Duodenal mucosa (tissue), 2 donors: ENCODE data around the gene AMPD1.

ENCODE experiments used
- H3K27ac ChIP-seq: one replicate; pipeline ENCODE4 v1.7.0; 2013; ENCODE audit warnings: low read depth, low read length
- H3K27me3 ChIP-seq, 2 donors: one replicate each; pipeline ENCODE4 v1.7.0; 2013; ENCODE audit warnings: low read length in 2 of 2, control low read depth in 1 of 2; ENCODE audit not compliant: insufficient read depth in 2 of 2, control insufficient read depth in 1 of 2
- H3K36me3 ChIP-seq, 2 donors: one replicate each; pipeline ENCODE4 v1.7.0; 2013; ENCODE audit warnings: low read length in 2 of 2, control low read depth in 1 of 2; ENCODE audit not compliant: insufficient read depth in 2 of 2, control insufficient read depth in 1 of 2
- H3K4me1 ChIP-seq, 2 donors: one replicate each; pipeline ENCODE4 v1.7.0; 2013; ENCODE audit warnings: low read length in 2 of 2, control low read depth in 1 of 2; ENCODE audit not compliant: insufficient read depth in 2 of 2, control insufficient read depth in 1 of 2
- H3K4me3 ChIP-seq, 2 donors: one replicate each; pipeline ENCODE4 v1.7.0; 2013; ENCODE audit warnings: low read length in 2 of 2, low read depth in 1 of 2
- H3K9ac ChIP-seq, 2 donors: one replicate each; pipeline ENCODE4 v1.7.0; 2013; ENCODE audit warnings: low read length in 2 of 2, low read depth in 1 of 2
- H3K9me3 ChIP-seq, 2 donors: one replicate each; pipeline ENCODE4 v1.7.0; 2013; ENCODE audit warnings: low read length in 2 of 2, control low read depth in 1 of 2; ENCODE audit not compliant: control insufficient read depth in 1 of 2

The AMPD1 gene

DNA sequence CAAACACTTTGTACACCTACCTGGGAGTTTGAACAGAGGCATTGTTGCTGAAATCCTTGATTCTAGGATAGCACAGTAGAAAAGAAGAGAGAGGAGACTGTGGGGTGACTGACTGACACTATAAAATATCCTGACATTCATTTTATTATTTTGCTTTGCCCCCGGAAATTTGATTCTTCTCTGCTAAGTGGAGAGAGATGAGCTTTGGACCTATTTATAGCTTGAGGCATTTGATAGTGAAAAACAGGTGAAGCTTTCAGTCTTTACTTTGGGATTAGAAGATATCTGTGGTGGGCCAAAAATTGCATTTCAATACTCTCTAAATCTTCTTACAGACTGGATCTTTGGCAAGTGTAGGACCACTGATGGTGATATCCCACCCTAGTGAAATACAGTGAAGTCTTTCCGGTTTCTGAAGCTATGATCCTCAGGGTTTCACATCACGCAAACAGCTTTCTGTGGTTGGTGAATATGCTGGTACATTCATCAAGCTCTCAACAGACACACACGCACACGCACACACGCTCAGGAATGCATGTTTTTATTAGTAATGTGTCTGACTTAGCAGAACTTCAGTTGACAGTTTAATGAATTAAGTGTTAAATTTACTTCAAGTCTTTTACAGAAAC is at the start of gene AMPD1:
Gene AMPD1, minus strand, starts transcription at position 117 of the 629 bp plus-strand sequence. Its CDS starts 75 bp downstream, at position 42.
- H3K4me3 ChIP-seq, result peak within 1 kb of the TSS in 1 of 2 donors; percentile 25
- H3K9ac ChIP-seq, result no peak within 1 kb of the TSS
- no peaks in the 10 kb centered on the region for H3K9me3 ChIP-seq
- no peaks in the 10 kb centered on the region for H3K36me3 ChIP-seq
- peaks cover 0 to 1% of the 10 kb centered on the region in 2 donors for H3K27me3 ChIP-seq
- peaks cover 0 to 5% of the 10 kb centered on the region in 2 donors for H3K4me1 ChIP-seq
- H3K27ac ChIP-seq, result no peak within 1 kb of the TSS

GRCh38 chr1:114741963-114742746 is 46.8 kb upstream of the AMPD1 start:
- Histone ChIP-seq H3K4me1 (peaks cover 6 to 20% of the 10 kb centered on the region in 2 donors), H3K9me3 (no peaks in the 10 kb centered on the region), H3K4me3 (no peak overlapping the region), H3K36me3 (peaks cover 18 to 49% of the 10 kb centered on the region in 2 donors), H3K9ac (no peak overlapping the region), H3K27me3 (no peaks in the 10 kb centered on the region), H3K27ac (no peak overlapping the region)

DNA sequence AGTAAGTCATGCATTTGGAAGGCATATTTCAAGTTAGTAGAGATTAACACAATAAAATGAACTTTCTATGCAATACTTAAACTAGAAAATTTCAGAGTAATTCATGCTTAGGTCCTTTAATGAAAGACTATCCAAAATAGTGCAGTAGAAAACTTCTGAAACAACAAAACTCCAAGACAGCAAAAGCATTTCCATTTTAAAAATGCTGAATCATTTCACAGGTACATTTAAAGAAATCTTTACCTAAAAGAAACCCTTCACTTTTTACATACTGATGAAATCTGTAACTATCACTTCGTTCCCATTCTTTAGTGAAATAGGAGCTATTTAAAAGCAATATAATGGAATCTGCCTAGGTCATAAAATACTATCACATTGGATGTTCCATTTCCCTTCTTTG is 45.0 kb upstream of the AMPD1 start:
- Histone ChIP-seq H3K9ac (no peak overlapping the region), H3K27me3 (no peaks in the 10 kb centered on the region), H3K4me3 (no peak overlapping the region), H3K9me3 (no peaks in the 10 kb centered on the region), H3K4me1 (peaks cover 12 to 28% of the 10 kb centered on the region in 2 donors), H3K36me3 (peaks cover 33 to 52% of the 10 kb centered on the region in 2 donors), H3K27ac (no peak overlapping the region)

GRCh38 chr1:114737314-114737849 is 42.0 kb upstream of the AMPD1 start:
- peaks cover 12 to 33% of the 10 kb centered on the region in 2 donors for H3K4me1 ChIP-seq
- peaks cover 49 to 72% of the 10 kb centered on the region in 2 donors for H3K36me3 ChIP-seq
- no peak overlapping the region for H3K27ac ChIP-seq
- H3K9ac ChIP-seq, result no peak overlapping the region
- no peak overlapping the region for H3K4me3 ChIP-seq
- no peaks in the 10 kb centered on the region for H3K27me3 ChIP-seq
- H3K9me3 ChIP-seq, result no peaks in the 10 kb centered on the region

DNA sequence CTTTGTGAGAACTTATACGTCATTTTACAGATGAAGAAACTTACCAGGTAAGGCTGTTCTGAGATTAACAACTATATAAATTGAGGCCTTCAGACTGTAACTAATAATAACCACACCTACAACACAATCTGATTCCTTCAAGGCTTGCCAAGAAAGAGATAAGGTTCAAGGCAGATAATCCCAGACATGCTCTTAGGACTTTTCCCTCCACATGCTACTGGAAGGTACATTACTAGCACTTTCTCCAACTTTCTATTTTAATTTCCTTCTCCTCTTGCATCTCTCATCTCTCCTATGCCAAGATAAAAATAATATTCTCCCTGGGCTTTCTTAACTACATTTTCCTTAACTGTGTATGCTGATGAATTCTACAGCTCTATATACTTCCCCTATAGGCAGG is 40.1 kb upstream of the AMPD1 start:
- Histone ChIP-seq H3K27ac (peak overlapping the region; percentile 34), H3K36me3 (peaks cover 64 to 78% of the 10 kb centered on the region in 2 donors)

DNA sequence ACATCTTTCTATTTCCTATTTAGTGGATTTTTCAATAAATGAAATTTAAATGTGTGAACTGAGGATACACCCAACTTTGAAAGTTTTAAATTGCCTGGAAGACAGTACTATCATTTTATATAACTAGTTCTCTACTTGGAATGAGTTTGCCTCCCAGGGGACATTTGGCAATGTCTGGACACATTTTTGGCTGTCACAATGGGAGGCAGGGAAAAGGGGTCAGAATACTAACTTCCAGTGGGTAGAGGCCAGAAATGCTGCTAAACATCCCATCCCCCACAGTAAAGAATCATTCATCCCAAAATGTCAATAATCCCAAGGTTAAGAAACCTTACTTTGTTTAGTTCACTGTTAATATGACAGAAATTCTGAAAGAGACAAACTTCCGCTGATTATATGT is 34.4 kb upstream of the AMPD1 start:
- H3K27ac ChIP-seq, result no peak overlapping the region
- H3K27me3 ChIP-seq, result no peaks in the 10 kb centered on the region
- no peak overlapping the region for H3K4me3 ChIP-seq
- H3K9me3 ChIP-seq, result no peaks in the 10 kb centered on the region
- no peak overlapping the region for H3K9ac ChIP-seq
- peaks cover 79 to 99% of the 10 kb centered on the region in 2 donors for H3K36me3 ChIP-seq
- H3K4me1 ChIP-seq, result peaks cover 0 to 3% of the 10 kb centered on the region in 2 donors

More for the DNA sequence above, 40.1 kb upstream of the AMPD1 start:
- Histone ChIP-seq H3K27me3 (no peaks in the 10 kb centered on the region), H3K4me3 (no peak overlapping the region), H3K9ac (no peak overlapping the region), H3K4me1 (peaks cover 12 to 33% of the 10 kb centered on the region in 2 donors), H3K9me3 (no peaks in the 10 kb centered on the region)

GRCh38 chr1:114728553-114728952 is 33.2 kb upstream of the AMPD1 start:
- Histone ChIP-seq H3K27me3 (no peaks in the 10 kb centered on the region), H3K9ac (no peak overlapping the region), H3K36me3 (peaks cover 80 to 98% of the 10 kb centered on the region in 2 donors), H3K9me3 (no peaks in the 10 kb centered on the region), H3K4me3 (no peak overlapping the region), H3K27ac (no peak overlapping the region), H3K4me1 (no peaks in the 10 kb centered on the region)

- H3K36me3 ChIP-seq, result peaks cover 74 to 96% of the 10 kb centered on the region in 2 donors
- H3K27ac ChIP-seq, result no peak overlapping the region
- H3K4me1 ChIP-seq, result peaks cover 0 to 3% of the 10 kb centered on the region in 2 donors
- no peak overlapping the region for H3K4me3 ChIP-seq
- H3K9ac ChIP-seq, result no peak overlapping the region
- no peaks in the 10 kb centered on the region for H3K27me3 ChIP-seq
- no peaks in the 10 kb centered on the region for H3K9me3 ChIP-seq
Measured at GRCh38 chr1:114725230-114725629, 29.9 kb upstream of the AMPD1 start.

DNA sequence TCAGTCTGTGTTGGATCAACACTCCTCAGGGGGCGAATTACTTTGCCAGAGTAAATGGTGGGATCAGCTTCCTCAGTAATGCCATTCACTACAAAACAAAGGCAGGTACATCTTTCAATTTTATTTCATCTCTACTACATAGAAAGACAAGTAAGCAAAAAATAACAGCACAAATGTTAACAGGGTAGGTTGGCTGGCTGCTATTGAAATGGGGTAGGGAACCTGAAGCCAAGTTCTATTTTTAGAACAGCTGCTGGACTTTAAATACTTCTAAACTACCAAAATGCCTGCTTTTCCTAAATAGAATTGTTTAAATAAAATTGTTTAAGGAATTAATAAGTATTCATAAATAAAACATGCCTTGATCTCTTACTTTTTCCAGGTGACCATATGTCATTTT is 28.6 kb upstream of the AMPD1 start:
- Histone ChIP-seq H3K9me3 (no peaks in the 10 kb centered on the region), H3K27ac (no peak overlapping the region), H3K4me3 (no peak overlapping the region), H3K36me3 (peaks cover 80 to 97% of the 10 kb centered on the region in 2 donors), H3K4me1 (peaks cover 0 to 4% of the 10 kb centered on the region in 2 donors), H3K9ac (no peak overlapping the region), H3K27me3 (no peaks in the 10 kb centered on the region)

GRCh38 chr1:114723457-114723856 is 28.1 kb upstream of the AMPD1 start:
- Histone ChIP-seq H3K4me1 (peaks cover 0 to 4% of the 10 kb centered on the region in 2 donors), H3K4me3 (no peak overlapping the region), H3K9ac (no peak overlapping the region), H3K27ac (no peak overlapping the region), H3K36me3 (peaks cover 84 to 97% of the 10 kb centered on the region in 2 donors), H3K9me3 (no peaks in the 10 kb centered on the region), H3K27me3 (no peaks in the 10 kb centered on the region)
